Mammary epithelial cell (primary cell): ENCODE data around the gene AIP.

Experiments used
- CTCF ChIP-seq, 2 donors: IDR thresholded peaks in 1 of 2; conservative IDR thresholded peaks in 1 of 2; 2 replicates each; pipeline ENCODE4 v1.5.1; 2011 to 2012; ENCODE audit warnings: inconsistent platforms in 2 of 2, low read length in 2 of 2, mild to moderate bottlenecking in 2 of 2, control low read depth in 1 of 2, low read depth in 1 of 2; ENCODE audit not compliant: insufficient read depth in 1 of 2; ENCODE audit errors: extremely low read depth in 1 of 2
- EZH2 ChIP-seq: IDR thresholded peaks from 2 replicates; pipeline ENCODE4 v1.6.1; 2012; ENCODE audit warnings: low read length, inconsistent platforms, borderline replicate concordance

- TF ChIP-seq CTCF (conservative IDR thresholded peaks at IDR 0.05 in 1 of 2, IDR thresholded peaks at IDR 0.05 in 1 of 2; ENCODE audit: extremely low read depth in 1 of 2, insufficient read depth in 1 of 2, low read depth in 1 of 2, low read length in 2 of 2) (no peak), EZH2 (no peak)
These were observed 9.9 kb upstream of the AIP start for GRCh38 chr11:67472882-67473281.
